Stimulated activated CD4-positive, alpha-beta T cell treated with anti-CD3 and anti-CD28 coated beads, Interleukin-1b, Interleukin-23, amount 100 ng/mL, for 1 hour (primary cell): ENCODE measurements around the gene MPZL3.

Source experiments
- DNase-seq, 2 donors: peaks; one replicate each; pipeline ENCODE4 v3.0.0-alpha.2; 2020; ENCODE audit warnings: low read depth in 2 of 2

Gene MPZL3

DNA sequence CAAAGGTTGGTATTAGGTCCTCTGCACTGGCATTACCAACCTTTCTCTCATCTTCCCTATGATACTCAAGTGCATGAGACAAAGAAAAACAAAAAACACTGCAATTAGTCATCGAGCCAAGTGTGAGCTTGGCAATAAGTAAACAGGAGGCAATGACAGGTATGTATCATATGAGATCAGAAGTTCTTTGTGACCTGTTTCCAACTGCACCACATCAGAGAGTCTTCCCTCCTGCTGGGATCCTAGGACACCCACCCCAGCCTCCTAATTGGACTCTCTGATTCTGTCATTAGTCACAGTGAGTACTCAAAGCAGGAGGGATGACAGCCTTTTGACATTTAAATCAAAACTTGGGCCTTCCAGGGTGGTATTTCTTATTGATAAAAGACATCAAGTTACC, 19.5 kb downstream of the MPZL3 start:
- DNase-seq, result no peak

GRCh38 chr11:118231461-118231860, 20.7 kb downstream of the MPZL3 start:
- DNase-seq, result no peak

DNA sequence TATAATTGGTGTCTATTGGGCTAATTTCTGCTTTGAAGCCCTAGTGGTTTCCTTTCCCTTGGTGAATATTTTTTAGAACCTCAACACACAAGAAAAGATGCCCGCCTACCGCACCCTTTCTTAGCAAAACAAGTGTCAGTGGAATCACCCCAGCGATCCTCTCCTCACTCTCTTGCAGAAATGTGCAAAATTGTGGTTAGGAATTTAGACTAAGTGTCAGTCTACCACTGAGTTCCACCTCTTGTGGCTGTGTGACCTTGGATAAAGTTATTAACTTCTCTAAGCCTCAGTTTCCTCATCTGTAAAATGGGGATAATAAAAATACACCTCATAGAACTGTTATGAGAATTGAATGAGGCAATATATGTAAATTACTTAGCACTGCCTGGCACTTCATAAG, 22.1 kb downstream of the MPZL3 start:
- DNase-seq, result no peak

DNA sequence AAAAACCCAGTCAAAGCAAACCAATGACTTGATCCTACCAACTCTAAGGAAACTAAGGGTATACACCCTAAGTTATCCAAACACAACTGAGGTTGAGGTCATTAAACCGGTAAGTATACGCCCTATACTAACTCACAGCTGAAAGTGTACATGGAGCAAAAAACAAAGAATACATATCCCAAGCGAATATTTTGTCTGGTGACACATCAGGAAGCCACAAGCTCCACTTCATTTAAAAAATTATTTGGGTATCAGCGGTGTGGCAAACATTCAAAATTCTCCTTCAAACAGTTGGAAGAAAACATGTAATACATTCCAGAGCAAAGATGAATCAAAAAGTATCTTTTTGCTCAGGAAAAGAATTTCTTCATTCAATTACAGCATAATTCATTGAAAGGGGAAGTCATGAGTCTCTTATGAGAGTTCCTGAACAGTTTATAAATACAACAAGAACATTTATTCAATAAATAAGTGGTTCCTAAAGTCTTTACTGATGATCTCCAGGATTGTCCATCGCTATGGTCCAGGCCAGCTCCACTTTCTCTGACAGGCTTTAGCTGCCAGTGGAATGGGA, 22.8 kb downstream of the MPZL3 start:
- DNase-seq, result no peak

DNA sequence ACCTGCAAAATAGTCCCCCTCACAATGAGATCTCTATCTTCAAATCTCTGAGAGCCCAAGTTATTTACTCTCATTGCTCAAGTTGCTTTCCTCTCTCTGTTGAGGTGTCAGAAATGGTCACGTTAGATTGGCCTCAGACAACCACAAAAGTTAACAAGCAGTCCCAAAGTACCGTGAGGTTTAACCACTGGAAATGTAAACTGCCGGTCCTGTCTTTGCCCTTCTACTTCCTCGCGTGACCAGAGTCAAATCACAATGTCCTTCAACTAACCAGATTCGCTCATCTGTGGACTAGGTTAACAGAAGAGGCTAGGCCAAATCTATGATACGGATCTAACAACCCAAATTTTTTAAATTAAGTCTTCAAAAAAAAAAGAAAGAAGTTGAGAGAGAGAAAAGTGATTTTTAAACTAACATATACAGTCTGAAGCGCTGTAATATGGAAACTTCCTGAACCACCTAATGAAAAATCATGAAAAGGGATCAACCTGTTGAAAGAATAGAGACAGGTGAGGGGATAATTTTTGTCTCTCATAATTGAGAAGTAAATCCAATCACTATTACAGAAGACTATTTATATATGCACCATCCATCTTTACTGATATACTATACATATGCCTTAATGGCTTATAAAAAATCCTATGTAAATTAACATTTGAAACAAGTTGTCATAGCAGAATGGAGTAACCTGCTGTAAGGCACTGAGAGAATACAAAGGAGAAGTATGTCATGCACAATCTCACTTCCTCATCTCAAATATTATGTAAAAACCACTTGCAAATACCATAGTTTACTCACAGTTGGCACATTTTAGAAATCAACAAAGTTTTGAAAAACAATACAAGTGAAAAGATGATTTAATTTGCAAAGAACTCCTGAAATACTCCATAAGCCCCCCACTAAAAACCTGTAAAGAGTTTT, 24.0 kb downstream of the MPZL3 start:
- no peak for DNase-seq

GRCh38 chr11:118226781-118227180, 25.4 kb downstream of the MPZL3 start:
- DNase-seq, result no peak

DNA sequence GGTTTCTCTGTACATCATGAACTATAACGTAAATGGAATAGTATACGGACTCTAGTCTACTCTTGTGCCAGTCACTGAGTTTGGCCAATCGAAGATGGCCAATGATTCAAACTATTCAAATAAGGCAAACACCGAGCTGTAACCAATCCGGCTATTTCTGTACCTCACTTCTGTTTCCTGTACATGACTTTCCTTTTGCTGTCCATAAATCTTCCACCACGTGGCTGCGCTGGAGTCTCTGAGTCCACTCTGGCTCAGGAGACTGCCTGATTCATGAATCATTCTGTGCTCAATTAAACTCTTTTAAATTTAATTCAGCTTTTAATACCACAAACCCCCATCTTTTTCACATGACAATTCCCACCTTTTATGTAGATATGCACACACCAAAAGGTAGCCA, 25.9 kb downstream of the MPZL3 start:
- no peak for DNase-seq

GRCh38 chr11:118224511-118225188, 27.5 kb downstream of the MPZL3 start, which contains the start of gene JAML:
Gene JAML, minus strand, starts transcription at chr11:118225011. Its CDS starts 10,145 bp downstream, at chr11:118214866.
- no peak for DNase-seq

DNA sequence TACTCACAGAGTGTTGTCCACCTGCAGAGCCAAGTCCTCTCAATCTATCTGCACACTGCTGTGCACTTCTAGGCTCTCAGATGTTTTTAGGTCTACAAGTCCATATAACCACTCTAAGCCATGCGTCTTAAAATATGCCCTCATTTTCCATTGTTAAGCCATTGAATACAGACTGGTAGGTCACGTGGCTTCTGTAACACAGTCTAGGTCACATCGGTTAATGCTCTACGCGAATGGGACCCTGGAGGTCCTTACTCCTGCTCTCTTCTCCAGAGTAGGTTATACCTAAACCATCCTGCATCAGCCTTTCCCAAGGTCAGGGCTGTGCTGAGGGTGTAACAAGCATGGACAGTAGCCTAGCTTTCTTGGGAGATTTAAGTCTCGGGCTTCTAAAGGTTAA, 28.2 kb downstream of the MPZL3 start:
- no peak for DNase-seq

- no peak for DNase-seq
These were observed 28.6 kb downstream of the MPZL3 start for GRCh38 chr11:118223570-118223969.

DNA sequence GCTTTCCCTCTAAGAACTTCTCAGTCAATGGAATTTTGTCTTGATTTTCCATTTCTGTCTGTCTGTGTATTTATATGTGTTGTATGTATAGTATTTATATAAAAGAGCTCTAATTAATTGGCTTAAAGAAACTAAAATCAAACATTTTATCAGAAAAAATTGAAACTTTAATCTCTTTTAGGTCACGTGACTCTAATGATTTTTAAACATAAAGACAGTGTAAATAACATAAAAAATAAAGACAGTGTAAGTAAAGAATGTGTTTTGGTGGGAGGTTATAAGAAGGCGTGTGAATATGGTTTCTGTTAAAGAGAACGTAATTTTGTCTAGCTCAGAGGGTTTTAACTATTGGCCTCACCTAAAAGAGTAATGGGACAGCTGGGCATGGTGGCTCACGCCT, 29.7 kb downstream of the MPZL3 start:
- DNase-seq, result no peak

GRCh38 chr11:118221419-118221818, 30.7 kb downstream of the MPZL3 start:
- DNase-seq, result no peak

DNA sequence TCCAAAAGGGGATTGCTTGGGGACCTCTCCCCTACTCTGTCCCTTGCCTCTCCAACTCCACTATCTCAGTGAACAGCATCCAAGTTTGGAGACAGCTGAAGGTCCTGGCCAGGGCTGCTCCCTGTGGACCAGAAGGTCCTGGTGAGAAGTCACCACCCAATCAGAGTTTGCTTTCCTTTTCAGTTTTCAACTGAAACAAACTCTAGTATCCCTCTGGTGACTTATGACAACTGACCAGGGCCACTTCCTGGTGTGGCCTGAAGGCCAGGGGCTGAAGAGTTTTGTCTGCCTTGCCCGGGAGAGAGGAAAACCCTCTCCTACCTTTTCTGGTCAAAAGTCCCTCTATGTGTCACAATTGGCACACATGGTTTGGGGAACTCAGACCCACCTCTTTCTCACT, 32.4 kb downstream of the MPZL3 start:
- no peak for DNase-seq

- DNase-seq, result no peak
These were observed 32.9 kb downstream of the MPZL3 start for GRCh38 chr11:118219244-118219643.

DNA sequence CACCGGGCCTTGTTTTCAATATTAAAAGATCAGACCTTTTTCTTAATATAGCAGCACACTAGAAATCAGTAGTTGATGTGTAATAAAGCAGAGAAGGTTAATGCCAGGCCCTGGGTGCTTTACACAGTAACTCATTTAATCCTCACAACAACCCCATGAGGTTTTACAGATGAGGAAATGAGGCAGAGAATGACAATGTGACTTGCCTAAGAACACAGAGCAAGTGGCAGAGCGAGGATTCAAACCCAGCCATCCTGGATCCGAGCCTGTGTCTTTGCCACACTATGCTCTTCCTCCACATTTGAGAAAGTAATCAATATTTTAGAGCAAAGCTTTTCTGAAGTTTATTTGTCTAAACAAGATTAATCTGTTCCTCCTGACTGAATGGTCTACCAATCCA, 34.6 kb downstream of the MPZL3 start:
- no peak for DNase-seq

- peak in 1 of 2 donors; percentile 31 for DNase-seq
These were observed 35.3 kb downstream of the MPZL3 start for GRCh38 chr11:118216621-118217481.

DNA sequence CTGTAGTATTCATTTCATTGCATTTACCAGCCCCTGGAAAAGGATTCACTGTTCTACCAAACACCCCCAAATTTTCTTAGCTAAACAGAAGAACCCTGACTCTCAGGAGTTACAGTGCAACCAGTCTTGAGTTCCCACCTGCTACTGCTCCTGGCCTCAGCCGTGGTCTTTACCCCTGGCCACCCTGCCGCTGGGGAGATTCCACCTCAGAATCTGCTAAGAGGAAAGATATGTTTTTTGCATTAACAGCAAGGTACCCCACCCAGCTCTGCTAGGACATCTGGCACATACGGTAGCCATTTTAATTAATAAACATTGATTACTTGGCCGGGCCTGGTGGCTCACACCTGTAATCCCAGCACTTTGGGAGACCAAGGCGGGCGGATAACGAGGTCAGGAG, 36.4 kb downstream of the MPZL3 start:
- DNase-seq, result no peak

GRCh38 chr11:118215262-118215661, 36.9 kb downstream of the MPZL3 start:
- DNase-seq, result no peak

DNA sequence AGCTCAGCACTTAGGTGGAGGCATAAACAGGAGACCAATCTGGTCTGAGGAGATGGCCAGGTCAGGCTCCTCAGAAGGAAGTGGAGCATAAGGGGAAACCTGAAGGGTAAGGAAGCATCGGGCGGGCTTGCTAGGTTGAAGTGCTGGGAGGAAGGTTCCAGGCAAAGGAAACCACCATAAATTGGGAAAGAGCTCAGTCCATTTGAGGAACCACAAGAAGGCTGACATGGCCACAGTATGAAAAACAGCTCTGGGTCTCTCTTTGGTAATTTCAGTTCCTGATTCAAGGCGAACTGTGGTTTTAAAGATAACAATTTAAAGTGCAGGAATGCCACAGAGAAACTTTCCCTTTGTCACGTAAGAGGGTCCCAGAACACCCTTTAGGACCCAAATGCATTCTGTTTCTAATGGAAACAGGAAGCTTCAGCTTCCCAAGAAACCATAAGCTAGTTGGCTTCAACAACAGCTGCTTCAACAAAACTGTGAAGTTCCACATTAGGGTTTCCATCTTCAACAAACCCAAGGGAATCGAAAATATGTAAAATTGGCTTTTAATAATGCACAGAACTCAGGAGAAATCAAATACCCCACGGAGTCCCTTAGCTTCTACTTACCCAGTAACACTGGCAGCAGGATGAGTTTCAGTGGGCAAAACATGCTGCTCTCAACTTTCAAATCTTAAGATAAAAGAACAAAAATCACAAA, 37.8 kb downstream of the MPZL3 start:
- DNase-seq, result no peak

DNA sequence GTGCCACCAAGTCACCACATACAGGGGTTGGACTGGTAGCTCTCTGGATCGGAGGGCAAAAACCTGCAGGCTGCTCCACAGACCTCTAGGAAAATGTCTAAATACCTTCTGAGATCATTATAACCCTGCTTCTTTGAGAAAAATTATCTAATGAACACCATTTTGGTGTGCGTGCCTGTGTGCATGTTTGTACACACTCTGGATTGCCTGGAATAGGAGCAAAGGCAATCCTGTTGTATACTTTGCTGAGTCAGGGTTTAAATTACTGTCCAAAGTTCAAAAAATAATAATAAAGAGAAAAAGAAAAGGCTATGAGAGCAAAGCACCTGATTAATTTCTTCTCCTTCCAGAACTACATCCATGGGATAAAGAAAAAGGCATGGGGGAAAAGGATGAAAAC, 38.4 kb downstream of the MPZL3 start:
- DNase-seq, result no peak

GRCh38 chr11:118213201-118213600, 39.0 kb downstream of the MPZL3 start:
- no peak for DNase-seq
